ENCODE data around the gene NDRG4. TPM values are rescaled to one million over a fixed set of nuclear protein-coding genes. Genes with fewer than 3 reads are reported as not detected.
A peak's percentile ranks its signal among the peaks of the same experiment; 100 is the strongest.

NDRG4 gene
- total RNA-seq, 1 experiment from 2014 or later = 11.9 TPM

- Histone ChIP-seq H3K27ac (ENCODE audit: low read length) (no peak overlapping the region), H3K9ac (ENCODE audit: low read length) (no peak overlapping the region), H3K4me2 (ENCODE audit: low read depth, low read length, poor library complexity, severe bottlenecking) (no peak overlapping the region), H3K4me3 (ENCODE audit: low read length) (no peak overlapping the region), H3K79me2 (ENCODE audit: low read length) (no peaks in the 10 kb centered on the region), H3K9me3 (ENCODE audit: low read length) (no peaks in the 10 kb centered on the region), H3K36me3 (ENCODE audit: insufficient read depth, low read length) (peaks cover 13% of the 10 kb centered on the region), H3K4me1 (ENCODE audit: low read length) (peaks cover 26% of the 10 kb centered on the region), H4K20me1 (ENCODE audit: insufficient read depth, low read depth, low read length) (0 out of 2 replicates have a peak, but pooled peaks cover 3% of the 10 kb centered on the region), H3K27me3 (ENCODE audit: low read length) (no peaks in the 10 kb centered on the region), H2AFZ (ENCODE audit: low read length) (no peak overlapping the region), H3K9me2 (replicated peaks; ENCODE audit: insufficient read depth, low read length) (no peaks in the 10 kb centered on the region)
- DNase-seq = no peak
Observed at GRCh38 chr16:58507963-58508670, 8.2 kb downstream of the NDRG4 start.

DNA sequence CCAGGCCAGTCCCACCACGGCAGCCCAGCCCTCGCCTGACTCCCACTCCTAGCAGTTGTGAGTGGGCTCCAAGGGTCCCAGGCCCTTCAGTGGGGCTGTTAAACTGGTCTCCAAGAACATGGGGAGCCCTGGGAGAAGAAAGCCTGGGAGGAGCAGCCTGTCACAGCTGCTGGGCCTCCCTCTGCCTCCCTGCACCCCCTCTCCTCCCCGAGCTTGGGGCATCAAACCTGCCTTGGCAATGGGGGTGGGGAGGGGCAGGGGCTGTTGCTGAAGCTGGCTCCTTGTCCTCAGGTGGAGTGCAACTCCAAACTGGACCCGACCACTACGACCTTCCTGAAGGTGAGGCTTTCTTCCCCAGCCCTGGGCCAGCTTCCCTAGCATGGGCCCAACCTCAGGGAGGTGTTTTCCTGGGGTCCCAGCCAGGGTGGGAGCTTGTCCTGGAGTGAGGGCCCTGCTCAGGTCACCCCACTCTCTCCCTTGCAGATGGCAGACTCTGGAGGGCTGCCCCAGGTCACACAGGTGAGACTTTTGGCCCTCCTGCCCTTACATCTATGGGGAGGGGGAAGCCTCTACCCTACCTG, 8.8 kb downstream of the NDRG4 start:
- H4K20me1 ChIP-seq (ENCODE audit: insufficient read depth, low read depth, low read length) = no peaks in the 10 kb centered on the region
- H3K79me2 ChIP-seq (ENCODE audit: low read length) = no peaks in the 10 kb centered on the region
- H3K9me2 ChIP-seq (replicated peaks; ENCODE audit: insufficient read depth, low read length) = no peaks in the 10 kb centered on the region
- no peaks in the 10 kb centered on the region for H3K27me3 ChIP-seq (ENCODE audit: low read length)
- no peak overlapping the region for H3K4me2 ChIP-seq (ENCODE audit: low read depth, low read length, poor library complexity, severe bottlenecking)
- H3K36me3 ChIP-seq (ENCODE audit: insufficient read depth, low read length) = peaks cover 17% of the 10 kb centered on the region
- H3K27ac ChIP-seq (ENCODE audit: low read length) = no peak overlapping the region
- H3K4me1 ChIP-seq (ENCODE audit: low read length) = peaks cover 19% of the 10 kb centered on the region
- no peak overlapping the region for H2AFZ ChIP-seq (ENCODE audit: low read length)
- H3K4me3 ChIP-seq (ENCODE audit: low read length) = no peak overlapping the region
- DNase-seq = no peak
- no peak overlapping the region for H3K9ac ChIP-seq (ENCODE audit: low read length)
- no peaks in the 10 kb centered on the region for H3K9me3 ChIP-seq (ENCODE audit: low read length)

DNA sequence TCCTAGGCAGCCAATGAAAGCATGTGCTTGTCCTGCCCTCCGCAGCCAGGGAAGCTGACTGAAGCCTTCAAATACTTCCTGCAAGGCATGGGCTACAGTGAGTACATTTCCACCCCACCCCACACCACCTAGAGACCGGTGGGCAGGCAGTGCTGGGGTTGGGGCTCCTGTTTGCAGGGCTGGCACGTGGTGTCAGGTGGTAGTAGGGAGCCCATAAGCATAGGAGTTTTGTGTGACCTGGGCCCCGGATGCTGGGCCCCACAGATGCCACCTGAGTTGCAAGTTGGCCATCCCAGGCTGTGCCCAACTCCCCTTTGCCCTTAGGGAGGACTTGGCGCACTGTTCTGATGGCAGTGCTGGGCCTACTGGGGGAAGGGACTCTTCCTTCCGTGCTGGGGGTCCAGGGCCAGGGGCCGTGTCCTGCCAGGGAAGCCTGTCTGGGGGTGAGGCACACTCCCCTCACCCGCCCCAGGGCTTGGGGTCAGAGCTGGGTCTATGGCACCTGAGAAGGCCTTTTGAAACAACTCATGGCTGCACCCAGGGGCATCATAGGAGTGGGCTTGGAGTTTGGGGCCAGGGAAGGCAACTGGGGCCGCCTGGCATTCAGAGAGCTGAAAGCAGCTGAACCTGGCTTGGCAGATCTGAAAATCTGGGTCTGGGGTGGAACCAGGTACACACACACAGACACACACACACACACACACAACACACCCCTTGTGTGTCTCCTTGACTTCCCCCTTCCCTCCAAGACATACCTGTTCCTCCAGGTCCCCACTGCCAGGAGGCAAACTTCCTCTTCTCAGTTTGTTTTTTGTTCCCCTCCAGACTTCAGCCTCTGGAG, 9.5 kb downstream of the NDRG4 start:
- Histone ChIP-seq H4K20me1 (ENCODE audit: insufficient read depth, low read depth, low read length) (no peaks in the 10 kb centered on the region), H3K9ac (ENCODE audit: low read length) (no peak overlapping the region), H3K9me2 (replicated peaks; ENCODE audit: insufficient read depth, low read length) (no peaks in the 10 kb centered on the region), H3K27ac (ENCODE audit: low read length) (no peak overlapping the region), H3K9me3 (ENCODE audit: low read length) (no peaks in the 10 kb centered on the region), H3K4me3 (ENCODE audit: low read length) (no peak overlapping the region), H3K36me3 (ENCODE audit: insufficient read depth, low read length) (peaks cover 17% of the 10 kb centered on the region), H3K27me3 (ENCODE audit: low read length) (no peaks in the 10 kb centered on the region), H3K79me2 (ENCODE audit: low read length) (no peaks in the 10 kb centered on the region), H3K4me2 (ENCODE audit: low read depth, low read length, poor library complexity, severe bottlenecking) (no peak overlapping the region), H2AFZ (ENCODE audit: low read length) (no peak overlapping the region), H3K4me1 (ENCODE audit: low read length) (peaks cover 12% of the 10 kb centered on the region)
- no peak for DNase-seq

- no peak for DNase-seq
Observed at GRCh38 chr16:58510097-58510775, 10.3 kb downstream of the NDRG4 start.

GRCh38 chr16:58510776-58511628, 11.1 kb downstream of the NDRG4 start:
- Histone ChIP-seq H3K9me3 (ENCODE audit: low read length) (no peaks in the 10 kb centered on the region), H4K20me1 (ENCODE audit: insufficient read depth, low read depth, low read length) (no peaks in the 10 kb centered on the region), H3K4me1 (ENCODE audit: low read length) (peaks cover 9% of the 10 kb centered on the region; the same call in 1 of the 2 replicates), H3K27ac (ENCODE audit: low read length) (no peak overlapping the region), H3K4me2 (ENCODE audit: low read depth, low read length, poor library complexity, severe bottlenecking) (no peak overlapping the region), H3K9me2 (replicated peaks; ENCODE audit: insufficient read depth, low read length) (no peaks in the 10 kb centered on the region), H3K9ac (ENCODE audit: low read length) (no peak overlapping the region), H3K4me3 (ENCODE audit: low read length) (no peak overlapping the region), H2AFZ (ENCODE audit: low read length) (no peak overlapping the region), H3K36me3 (ENCODE audit: insufficient read depth, low read length) (peaks cover 22% of the 10 kb centered on the region), H3K27me3 (ENCODE audit: low read length) (no peaks in the 10 kb centered on the region), H3K79me2 (ENCODE audit: low read length) (no peaks in the 10 kb centered on the region)
- no peak for DNase-seq

More at GRCh38 chr16:58510097-58510775, 10.3 kb downstream of the NDRG4 start:
- H3K27me3 ChIP-seq (ENCODE audit: low read length) = no peaks in the 10 kb centered on the region
- peaks cover 22% of the 10 kb centered on the region for H3K36me3 ChIP-seq (ENCODE audit: insufficient read depth, low read length)
- no peak overlapping the region for H3K9ac ChIP-seq (ENCODE audit: low read length)
- H3K4me2 ChIP-seq (ENCODE audit: low read depth, low read length, poor library complexity, severe bottlenecking) = no peak overlapping the region
- no peak overlapping the region for H2AFZ ChIP-seq (ENCODE audit: low read length)
- no peaks in the 10 kb centered on the region for H4K20me1 ChIP-seq (ENCODE audit: insufficient read depth, low read depth, low read length)
- no peaks in the 10 kb centered on the region for H3K79me2 ChIP-seq (ENCODE audit: low read length)
- no peaks in the 10 kb centered on the region for H3K9me2 ChIP-seq (replicated peaks; ENCODE audit: insufficient read depth, low read length)
- peaks cover 9% of the 10 kb centered on the region; the same call in 1 of the 2 replicates for H3K4me1 ChIP-seq (ENCODE audit: low read length)
- H3K9me3 ChIP-seq (ENCODE audit: low read length) = no peaks in the 10 kb centered on the region
- H3K4me3 ChIP-seq (ENCODE audit: low read length) = no peak overlapping the region
- no peak overlapping the region for H3K27ac ChIP-seq (ENCODE audit: low read length)

GRCh38 chr16:58511933-58512815, 12.2 kb downstream of the NDRG4 start:
- Histone ChIP-seq H3K9me2 (replicated peaks; ENCODE audit: insufficient read depth, low read length) (no peaks in the 10 kb centered on the region), H3K4me3 (ENCODE audit: low read length) (no peak overlapping the region), H4K20me1 (ENCODE audit: insufficient read depth, low read depth, low read length) (no peaks in the 10 kb centered on the region), H3K79me2 (ENCODE audit: low read length) (no peaks in the 10 kb centered on the region), H3K27ac (ENCODE audit: low read length) (no peak overlapping the region), H3K4me2 (ENCODE audit: low read depth, low read length, poor library complexity, severe bottlenecking) (no peak overlapping the region), H3K27me3 (ENCODE audit: low read length) (no peaks in the 10 kb centered on the region), H3K9ac (ENCODE audit: low read length) (no peak overlapping the region), H3K9me3 (ENCODE audit: low read length) (no peaks in the 10 kb centered on the region), H3K4me1 (ENCODE audit: low read length) (0 out of 2 replicates have a peak, but pooled peaks cover 3% of the 10 kb centered on the region), H3K36me3 (ENCODE audit: insufficient read depth, low read length) (peaks cover 31% of the 10 kb centered on the region), H2AFZ (ENCODE audit: low read length) (no peak overlapping the region)
- peak; percentile 92 for DNase-seq

DNA sequence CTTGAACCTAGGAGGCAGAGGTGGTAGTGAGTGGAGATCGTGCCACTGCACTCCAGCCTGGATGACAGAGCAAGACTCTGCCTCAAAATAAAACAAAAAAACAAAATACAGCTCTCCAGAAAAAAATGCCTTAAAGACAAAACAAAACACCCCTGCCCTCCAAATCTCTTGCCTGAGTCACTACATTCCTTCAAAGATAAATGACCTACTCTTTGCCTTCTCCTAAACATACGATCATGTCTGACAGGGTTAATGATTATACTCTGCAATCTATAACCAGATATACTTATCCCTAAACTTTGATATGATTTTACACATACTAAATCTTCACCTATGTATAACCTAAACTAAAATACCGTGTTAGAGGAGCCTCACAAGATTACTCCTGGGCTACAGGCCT, 13.9 kb downstream of the NDRG4 start:
- Histone ChIP-seq H3K9ac (ENCODE audit: low read length) (no peak overlapping the region), H3K9me3 (ENCODE audit: low read length) (no peaks in the 10 kb centered on the region), H2AFZ (ENCODE audit: low read length) (no peak overlapping the region), H3K27ac (ENCODE audit: low read length) (no peak overlapping the region), H3K27me3 (ENCODE audit: low read length) (no peaks in the 10 kb centered on the region), H3K36me3 (ENCODE audit: insufficient read depth, low read length) (peaks cover 42% of the 10 kb centered on the region), H3K4me1 (ENCODE audit: low read length) (peaks cover 10% of the 10 kb centered on the region), H3K79me2 (ENCODE audit: low read length) (0 out of 2 replicates have a peak, but pooled peaks cover 6% of the 10 kb centered on the region), H3K4me3 (ENCODE audit: low read length) (no peak overlapping the region), H3K9me2 (replicated peaks; ENCODE audit: insufficient read depth, low read length) (no peaks in the 10 kb centered on the region), H3K4me2 (ENCODE audit: low read depth, low read length, poor library complexity, severe bottlenecking) (no peak overlapping the region), H4K20me1 (ENCODE audit: insufficient read depth, low read depth, low read length) (no peaks in the 10 kb centered on the region)
- DNase-seq = no peak

All from Karpas-422 (cell line).